HepG2 (cell line): ENCODE measurements around the gene SEMA6B. TPM values are rescaled to one million over a fixed set of nuclear protein-coding genes. Genes with fewer than 3 reads are reported as not detected.

Experiments used
- ATF7 ChIP-seq, 2 experiments: fragments of 450-650 bp in 1 of 2; sonication (generic) in 1 of 2; formaldehyde crosslinking in 1 of 2; IDR thresholded peaks; 2 replicates each; pipeline versions ENCODE4 v1.4.0 to v1.6.1; 2016 to 2020; ENCODE audit warnings: antibody characterized with exemption in 1 of 2, mild to moderate bottlenecking in 1 of 2, missing genetic modification reagents in 1 of 2
- BHLHE40 ChIP-seq: IDR thresholded peaks from 2 replicates; pipeline ENCODE4 v1.6.1; 2011; ENCODE audit warnings: low read length, improper control_type of control experiment
- CEBPG ChIP-seq: IDR thresholded peaks from 2 replicates; pipeline ENCODE4 v1.6.1; 2016
- SALL1 ChIP-seq: sonication (generic); formaldehyde crosslinking; IDR thresholded peaks from 2 replicates; pipeline ENCODE4 v1.8.0; 2022; ENCODE audit warnings: mild to moderate bottlenecking, missing genetic modification reagents
- ZBTB40 ChIP-seq, 2 experiments: fragments of 450-650 bp in 1 of 2; sonication (generic) in 1 of 2; formaldehyde crosslinking in 1 of 2; IDR thresholded peaks; 2 replicates each; pipeline versions ENCODE4 v1.6.1 to v1.8.0; 2016 to 2022; ENCODE audit warnings: antibody characterized with exemption in 1 of 2, mild to moderate bottlenecking in 1 of 2, missing genetic modification reagents in 1 of 2
- ZFP90 ChIP-seq: sonication (generic); formaldehyde crosslinking; IDR thresholded peaks from 2 replicates; pipeline ENCODE4 v1.8.0; 2022; ENCODE audit warnings: missing genetic modification reagents, mild to moderate bottlenecking, inconsistent platforms, borderline replicate concordance
- ZNF572 ChIP-seq: sonication (generic); formaldehyde crosslinking; IDR thresholded peaks from 2 replicates; pipeline ENCODE4 v1.5.1; 2020; ENCODE audit warnings: mild to moderate bottlenecking, missing genetic modification reagents
- ZNF788 ChIP-seq: sonication (generic); formaldehyde crosslinking; IDR thresholded peaks from 2 replicates; pipeline ENCODE4 v1.5.0; 2020; ENCODE audit warnings: mild to moderate bottlenecking, missing genetic modification reagents, borderline replicate concordance
- polyA plus RNA-seq, 8 experiments: library from polyadenylated mRNA; depleted of rRNA in 3 of 8; stranded (reverse) in 7 of 8; unstranded in 1 of 8; fragments of >200 nt; fragmentation: Illumina TruSeq in 4 of 8; extraction: Trizol in 4 of 8; gene quantifications; 2 replicates each; pipeline versions ENCODE4 v1.2.1 to v1.2.3, GENCODE V29; 2011 to 2016; ENCODE audit warnings: low read depth in 4 of 8, missing spikeins in 1 of 8, mixed read lengths in 1 of 8; ENCODE audit not compliant: insufficient read depth in 1 of 8
- total RNA-seq, 5 experiments: library from RNA; depleted of rRNA; stranded (reverse); fragments of >200 nt; fragmentation: Illumina TruSeq; extraction: Trizol; gene quantifications; 2 replicates each; pipeline ENCODE4 v1.2.3, GENCODE V29; 2016; ENCODE audit warnings: low read depth in 1 of 5
- TF ChIP-seq, protein P1 (sequence below): sonication (generic); formaldehyde crosslinking; IDR thresholded peaks from 2 replicates; pipeline ENCODE4 v1.4.0; 2020; ENCODE audit warnings: missing genetic modification reagents, borderline replicate concordance
- TF ChIP-seq, protein P2 (sequence below): sonication (generic); formaldehyde crosslinking; IDR thresholded peaks from 2 replicates; pipeline ENCODE4 v1.5.1; 2020; ENCODE audit warnings: mild to moderate bottlenecking, missing genetic modification reagents, moderate library complexity

The SEMA6B gene
- total and polyA plus RNA-seq, 2 of the 13 experiments (the other 11 are each of a cell fraction or from before 2014, with no cell fraction given): 45.5 to 67.1 TPM

DNA sequence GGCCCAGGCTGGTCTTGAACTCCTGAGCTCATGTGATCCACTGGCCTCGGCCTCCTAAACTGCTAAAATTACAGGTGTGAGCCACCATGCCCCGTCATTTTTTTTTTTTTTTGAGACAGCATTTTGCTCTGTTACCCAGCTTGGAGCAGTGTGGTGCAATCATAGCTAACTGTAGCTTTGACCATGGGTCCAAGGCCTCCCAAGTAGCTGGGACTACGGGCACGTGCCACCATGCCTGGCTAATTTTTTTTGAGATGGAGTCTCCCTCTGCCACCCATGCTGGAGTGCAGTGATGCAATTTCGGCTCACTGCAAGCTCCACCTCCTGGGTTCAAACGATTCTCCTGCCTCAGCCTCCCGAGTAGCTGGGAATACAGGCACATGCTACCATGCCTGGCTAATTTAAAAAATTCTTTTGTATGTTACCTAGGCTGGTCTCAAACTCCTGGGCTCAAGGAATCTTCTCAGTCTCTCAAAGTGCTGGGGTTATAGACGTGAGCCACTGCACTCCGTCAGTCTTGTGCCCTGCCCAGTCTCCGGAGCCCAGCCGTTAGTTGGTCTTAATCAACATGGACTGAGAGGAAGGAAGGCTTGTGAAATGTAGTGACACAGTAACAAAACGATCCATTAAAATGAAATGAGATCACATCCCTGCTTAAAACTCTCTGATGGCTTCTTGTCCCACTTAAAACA is 18.2 kb downstream of the SEMA6B start (continued):
- TF ChIP-seq, protein P1, sequence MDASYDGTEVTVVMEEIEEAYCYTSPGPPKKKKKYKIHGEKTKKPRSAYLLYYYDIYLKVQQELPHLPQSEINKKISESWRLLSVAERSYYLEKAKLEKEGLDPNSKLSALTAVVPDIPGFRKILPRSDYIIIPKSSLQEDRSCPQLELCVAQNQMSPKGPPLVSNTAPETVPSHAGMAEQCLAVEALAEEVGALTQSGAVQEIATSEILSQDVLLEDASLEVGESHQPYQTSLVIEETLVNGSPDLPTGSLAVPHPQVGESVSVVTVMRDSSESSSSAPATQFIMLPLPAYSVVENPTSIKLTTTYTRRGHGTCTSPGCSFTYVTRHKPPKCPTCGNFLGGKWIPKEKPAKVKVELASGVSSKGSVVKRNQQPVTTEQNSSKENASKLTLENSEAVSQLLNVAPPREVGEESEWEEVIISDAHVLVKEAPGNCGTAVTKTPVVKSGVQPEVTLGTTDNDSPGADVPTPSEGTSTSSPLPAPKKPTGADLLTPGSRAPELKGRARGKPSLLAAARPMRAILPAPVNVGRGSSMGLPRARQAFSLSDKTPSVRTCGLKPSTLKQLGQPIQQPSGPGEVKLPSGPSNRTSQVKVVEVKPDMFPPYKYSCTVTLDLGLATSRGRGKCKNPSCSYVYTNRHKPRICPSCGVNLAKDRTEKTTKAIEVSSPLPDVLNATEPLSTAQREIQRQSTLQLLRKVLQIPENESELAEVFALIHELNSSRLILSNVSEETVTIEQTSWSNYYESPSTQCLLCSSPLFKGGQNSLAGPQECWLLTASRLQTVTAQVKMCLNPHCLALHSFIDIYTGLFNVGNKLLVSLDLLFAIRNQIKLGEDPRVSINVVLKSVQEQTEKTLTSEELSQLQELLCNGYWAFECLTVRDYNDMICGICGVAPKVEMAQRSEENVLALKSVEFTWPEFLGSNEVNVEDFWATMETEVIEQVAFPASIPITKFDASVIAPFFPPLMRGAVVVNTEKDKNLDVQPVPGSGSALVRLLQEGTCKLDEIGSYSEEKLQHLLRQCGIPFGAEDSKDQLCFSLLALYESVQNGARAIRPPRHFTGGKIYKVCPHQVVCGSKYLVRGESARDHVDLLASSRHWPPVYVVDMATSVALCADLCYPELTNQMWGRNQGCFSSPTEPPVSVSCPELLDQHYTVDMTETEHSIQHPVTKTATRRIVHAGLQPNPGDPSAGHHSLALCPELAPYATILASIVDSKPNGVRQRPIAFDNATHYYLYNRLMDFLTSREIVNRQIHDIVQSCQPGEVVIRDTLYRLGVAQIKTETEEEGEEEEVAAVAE (CRISPR knock-in tag): no peak
- TF ChIP-seq BHLHE40 (peak; percentile 90), CEBPG (CRISPR knock-in tag) (peak; percentile 76), ZFP90 (CRISPR knock-in tag) (0 out of 2 replicates have a peak, but pooled peaks have one; percentile 26), SALL1 (CRISPR knock-in tag) (peak; percentile 25; the same call in 1 of the 2 replicates), ATF7 (IDR thresholded peaks at IDR 0.05) (no peak), ATF7 (CRISPR knock-in tag; IDR thresholded peaks at IDR 0.05) (no peak), ZNF572 (CRISPR knock-in tag) (no peak), ZBTB40 (IDR thresholded peaks at IDR 0.05) (no peak), ZBTB40 (CRISPR knock-in tag; IDR thresholded peaks at IDR 0.05) (peak; percentile 57; the same call in 1 of the 2 replicates), ZNF788 (CRISPR knock-in tag) (peak; percentile 44; the same call in 1 of the 2 replicates)
- TF ChIP-seq, protein P2, sequence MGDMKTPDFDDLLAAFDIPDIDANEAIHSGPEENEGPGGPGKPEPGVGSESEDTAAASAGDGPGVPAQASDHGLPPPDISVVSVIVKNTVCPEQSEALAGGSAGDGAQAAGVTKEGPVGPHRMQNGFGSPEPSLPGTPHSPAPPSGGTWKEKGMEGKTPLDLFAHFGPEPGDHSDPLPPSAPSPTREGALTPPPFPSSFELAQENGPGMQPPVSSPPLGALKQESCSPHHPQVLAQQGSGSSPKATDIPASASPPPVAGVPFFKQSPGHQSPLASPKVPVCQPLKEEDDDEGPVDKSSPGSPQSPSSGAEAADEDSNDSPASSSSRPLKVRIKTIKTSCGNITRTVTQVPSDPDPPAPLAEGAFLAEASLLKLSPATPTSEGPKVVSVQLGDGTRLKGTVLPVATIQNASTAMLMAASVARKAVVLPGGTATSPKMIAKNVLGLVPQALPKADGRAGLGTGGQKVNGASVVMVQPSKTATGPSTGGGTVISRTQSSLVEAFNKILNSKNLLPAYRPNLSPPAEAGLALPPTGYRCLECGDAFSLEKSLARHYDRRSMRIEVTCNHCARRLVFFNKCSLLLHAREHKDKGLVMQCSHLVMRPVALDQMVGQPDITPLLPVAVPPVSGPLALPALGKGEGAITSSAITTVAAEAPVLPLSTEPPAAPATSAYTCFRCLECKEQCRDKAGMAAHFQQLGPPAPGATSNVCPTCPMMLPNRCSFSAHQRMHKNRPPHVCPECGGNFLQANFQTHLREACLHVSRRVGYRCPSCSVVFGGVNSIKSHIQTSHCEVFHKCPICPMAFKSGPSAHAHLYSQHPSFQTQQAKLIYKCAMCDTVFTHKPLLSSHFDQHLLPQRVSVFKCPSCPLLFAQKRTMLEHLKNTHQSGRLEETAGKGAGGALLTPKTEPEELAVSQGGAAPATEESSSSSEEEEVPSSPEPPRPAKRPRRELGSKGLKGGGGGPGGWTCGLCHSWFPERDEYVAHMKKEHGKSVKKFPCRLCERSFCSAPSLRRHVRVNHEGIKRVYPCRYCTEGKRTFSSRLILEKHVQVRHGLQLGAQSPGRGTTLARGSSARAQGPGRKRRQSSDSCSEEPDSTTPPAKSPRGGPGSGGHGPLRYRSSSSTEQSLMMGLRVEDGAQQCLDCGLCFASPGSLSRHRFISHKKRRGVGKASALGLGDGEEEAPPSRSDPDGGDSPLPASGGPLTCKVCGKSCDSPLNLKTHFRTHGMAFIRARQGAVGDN: peak; percentile 41
